Panc1 (cell line): ENCODE measurements around the gene GBA2. TPM values are rescaled to one million over a fixed set of nuclear protein-coding genes. Genes with fewer than 3 reads are reported as not detected.

Source experiments
- ATAC-seq: fragments of 200-7000 bp; cut with Tn5 transposase; 2 replicates; pipeline ENCODE4 v1.9.1; 2020; ENCODE audit warnings: mild to moderate bottlenecking, moderate library complexity
- BruUV-seq: library from RNA; stranded (reverse); fragments of 400-500 nt; replicated peaks from 2 replicates; lab custom pipeline; 2021; lab: Mats Ljungman, UMichigan
- CTCF ChIA-PET: fragments of 300-600 bp; sonication (Branson Sonifier 250); formaldehyde crosslinking; loops from one replicate; lab custom pipeline; 2022; ENCODE audit warnings: antibody characterized with exemption; lab: Charles Lee
- POLR2A ChIA-PET: fragments of 300-600 bp; sonication (Branson Sonifier 250); formaldehyde crosslinking; loops from one replicate; lab custom pipeline; 2022; ENCODE audit warnings: antibody characterized with exemption; lab: Charles Lee
- DNase-seq: peaks from one replicate; pipeline ENCODE4 v3.0.0-alpha.2; 2010; ENCODE audit warnings: low read depth, low spot score
- H3K27ac ChIP-seq: 2 replicates; pipeline ENCODE4 v1.5.1; 2011; ENCODE audit warnings: mild to moderate bottlenecking, low read length, inconsistent platforms
- H3K27me3 ChIP-seq: fragments of 200-500 bp; sonication (Bioruptor generic); 2 replicates; pipeline ENCODE4 v1.6.0; 2014; ENCODE audit warnings: low read length, inconsistent platforms; ENCODE audit not compliant: control insufficient read depth, insufficient read depth
- H3K36me3 ChIP-seq: fragments of 200-500 bp; sonication (Bioruptor generic); 2 replicates; pipeline ENCODE4 v1.5.1; 2014; ENCODE audit warnings: inconsistent platforms, mild to moderate bottlenecking, low read length, moderate library complexity; ENCODE audit not compliant: control insufficient read depth, insufficient read depth
- H3K4me1 ChIP-seq: 2 replicates; pipeline ENCODE4 v1.5.1; 2011; ENCODE audit warnings: inconsistent platforms, mild to moderate bottlenecking, low read length, moderate library complexity; ENCODE audit not compliant: control insufficient read depth, insufficient read depth
- H3K4me3 ChIP-seq, 2 experiments: 2 replicates each; pipeline ENCODE4 v1.5.1; 2011 to 2012; ENCODE audit warnings: low read depth in 2 of 2, low read length in 2 of 2, mild to moderate bottlenecking in 2 of 2, inconsistent platforms in 1 of 2, moderate library complexity in 1 of 2
- H3K9me3 ChIP-seq: fragments of 200-500 bp; sonication (Bioruptor generic); 2 replicates; pipeline ENCODE4 v1.5.1; 2014; ENCODE audit warnings: low read depth, mild to moderate bottlenecking, inconsistent platforms, low read length, moderate library complexity; ENCODE audit not compliant: control insufficient read depth, insufficient read depth
- POLR2AphosphoS5 ChIP-seq: IDR thresholded peaks from 2 replicates; pipeline ENCODE4 v1.6.1; 2012; ENCODE audit warnings: mild to moderate bottlenecking, low read depth, low read length, moderate library complexity
- SIN3A ChIP-seq: IDR thresholded peaks from 2 replicates; pipeline ENCODE4 v1.6.1; 2012; ENCODE audit warnings: low read depth, mild to moderate bottlenecking, low read length, moderate library complexity, borderline replicate concordance; ENCODE audit not compliant: insufficient read depth
- TCF7L2 ChIP-seq: IDR thresholded peaks from 2 replicates; pipeline ENCODE4 v1.6.1; 2011; ENCODE audit warnings: mild to moderate bottlenecking, low read depth, low read length, inconsistent platforms
- in situ Hi-C: cut with HindIII; loops from 2 replicates; pipeline ENCODE4 v1.10.0; 2016; ENCODE audit warnings: low sequenced_read_pairs, low pct_unique_long_range_greater_than_20kb
- intact Hi-C: fragments of 100-400 bp; cut with micrococcal nuclease; formaldehyde crosslinking; loops from one replicate; pipeline ENCODE4 v1.10.0; 2022; ENCODE audit not compliant: unreplicated experiment
- total RNA-seq: library from RNA; stranded (reverse); gene quantifications from one replicate; pipeline ENCODE4 v1.2.1, GENCODE V29; 2021; ENCODE audit not compliant: unreplicated experiment
- TF ChIP-seq, protein P1 (sequence below), 2 experiments: IDR thresholded peaks; 2 replicates each; pipeline ENCODE4 v1.6.1; 2011 to 2012; ENCODE audit warnings: low read depth in 2 of 2, control low read depth in 1 of 2, low read length in 1 of 2, mild to moderate bottlenecking in 1 of 2, moderate library complexity in 1 of 2; ENCODE audit not compliant: insufficient read depth in 1 of 2
- TF ChIP-seq, protein P2 (sequence below): fragments of 450-650 bp; IDR thresholded peaks from 2 replicates; pipeline ENCODE4 v1.5.1; 2017; ENCODE audit warnings: mild to moderate bottlenecking

GBA2 gene
- total RNA-seq, 1 experiment from 2014 or later: 109 TPM

DNA sequence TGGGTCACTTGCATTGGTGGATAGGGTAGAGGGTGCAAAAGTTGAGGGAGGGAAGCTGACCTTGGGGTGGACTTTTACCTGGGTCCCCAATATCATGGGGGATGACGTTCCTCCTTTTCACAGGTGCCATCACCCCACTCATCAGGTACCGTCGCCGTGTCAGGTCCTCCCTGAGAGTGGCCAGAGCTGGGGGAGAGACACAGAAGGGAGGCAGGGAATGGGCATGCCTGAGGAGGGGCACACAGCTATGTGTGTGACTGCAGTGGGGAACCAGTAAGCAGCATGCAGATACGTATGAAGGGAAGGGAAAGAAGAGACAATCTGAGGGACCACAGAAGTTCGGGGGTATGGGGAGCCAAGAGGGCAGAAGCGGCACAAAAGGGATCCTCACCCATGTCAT, 10.1 kb downstream of the GBA2 start:
- no TSS peak for BruUV-seq

DNA sequence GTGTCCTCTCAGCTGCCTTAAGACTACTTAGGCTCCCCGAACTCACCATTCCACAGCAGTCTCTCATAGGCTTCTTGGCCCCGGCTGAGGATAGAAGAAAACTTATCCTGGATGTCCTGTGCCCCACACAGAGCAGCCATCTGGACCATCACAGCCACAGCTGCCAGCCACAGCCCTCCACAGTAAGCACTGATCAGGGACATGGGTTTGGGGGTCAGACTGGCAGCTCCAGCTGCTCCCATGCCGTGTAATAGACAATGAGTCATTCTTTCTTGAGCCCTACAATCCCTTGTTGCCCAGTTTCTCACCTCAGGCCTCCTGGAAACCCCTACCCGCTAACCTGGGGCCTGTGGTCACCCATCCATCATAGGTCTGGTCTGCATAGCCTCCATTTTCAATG, 10.8 kb downstream of the GBA2 start:
- DNase-seq (no peak), ATAC-seq (no peak)
- Histone ChIP-seq H3K27ac (no peak overlapping the region), H3K27me3 (no peaks in the 10 kb centered on the region), H3K36me3 (peaks cover 29% of the 10 kb centered on the region), H3K9me3 (no peaks in the 10 kb centered on the region), H3K4me1 (peaks cover 23% of the 10 kb centered on the region), H3K4me3 (no peak overlapping the region)
- in situ Hi-C loops (no loop called here), intact Hi-C loops (no loop called here)
- no TSS peak for BruUV-seq
- POLR2A ChIA-PET: interaction anchor here (0.6 to 1.2 kb wide), 3 partner anchors 19 to 577 kb away, joined by 3 to 7 read pairs (median 4); no protein-coding TSS in a partner anchor
- CTCF ChIA-PET: no interaction called here
- TF ChIP-seq, protein P1, sequence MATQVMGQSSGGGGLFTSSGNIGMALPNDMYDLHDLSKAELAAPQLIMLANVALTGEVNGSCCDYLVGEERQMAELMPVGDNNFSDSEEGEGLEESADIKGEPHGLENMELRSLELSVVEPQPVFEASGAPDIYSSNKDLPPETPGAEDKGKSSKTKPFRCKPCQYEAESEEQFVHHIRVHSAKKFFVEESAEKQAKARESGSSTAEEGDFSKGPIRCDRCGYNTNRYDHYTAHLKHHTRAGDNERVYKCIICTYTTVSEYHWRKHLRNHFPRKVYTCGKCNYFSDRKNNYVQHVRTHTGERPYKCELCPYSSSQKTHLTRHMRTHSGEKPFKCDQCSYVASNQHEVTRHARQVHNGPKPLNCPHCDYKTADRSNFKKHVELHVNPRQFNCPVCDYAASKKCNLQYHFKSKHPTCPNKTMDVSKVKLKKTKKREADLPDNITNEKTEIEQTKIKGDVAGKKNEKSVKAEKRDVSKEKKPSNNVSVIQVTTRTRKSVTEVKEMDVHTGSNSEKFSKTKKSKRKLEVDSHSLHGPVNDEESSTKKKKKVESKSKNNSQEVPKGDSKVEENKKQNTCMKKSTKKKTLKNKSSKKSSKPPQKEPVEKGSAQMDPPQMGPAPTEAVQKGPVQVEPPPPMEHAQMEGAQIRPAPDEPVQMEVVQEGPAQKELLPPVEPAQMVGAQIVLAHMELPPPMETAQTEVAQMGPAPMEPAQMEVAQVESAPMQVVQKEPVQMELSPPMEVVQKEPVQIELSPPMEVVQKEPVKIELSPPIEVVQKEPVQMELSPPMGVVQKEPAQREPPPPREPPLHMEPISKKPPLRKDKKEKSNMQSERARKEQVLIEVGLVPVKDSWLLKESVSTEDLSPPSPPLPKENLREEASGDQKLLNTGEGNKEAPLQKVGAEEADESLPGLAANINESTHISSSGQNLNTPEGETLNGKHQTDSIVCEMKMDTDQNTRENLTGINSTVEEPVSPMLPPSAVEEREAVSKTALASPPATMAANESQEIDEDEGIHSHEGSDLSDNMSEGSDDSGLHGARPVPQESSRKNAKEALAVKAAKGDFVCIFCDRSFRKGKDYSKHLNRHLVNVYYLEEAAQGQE (IDR thresholded peaks at IDR 0.05; ENCODE audit: insufficient read depth in 1 of 2, low read depth in 2 of 2, low read length in 1 of 2): no peak
- TF ChIP-seq POLR2AphosphoS5 (0 out of 2 replicates have a peak, but pooled peaks have one; percentile 11), TCF7L2 (no peak), SIN3A (no peak)

More for the DNA sequence above, 10.1 kb downstream of the GBA2 start:
- in situ Hi-C loops (no loop called here), intact Hi-C loops (no loop called here)
- Histone ChIP-seq H3K4me1 (peaks cover 16% of the 10 kb centered on the region), H3K27me3 (no peaks in the 10 kb centered on the region), H3K9me3 (no peaks in the 10 kb centered on the region), H3K4me3 (no peak overlapping the region), H3K36me3 (peaks cover 35% of the 10 kb centered on the region), H3K27ac (no peak overlapping the region)
- DNase-seq: no peak
- no peak for ATAC-seq
- ChIA-PET POLR2A (no interaction called here), CTCF (interaction anchor here (0.9 kb wide), 1 partner anchor 74 kb away, joined by 3 read pairs; the partner anchor contains the start of gene ARHGEF39)
- TF ChIP-seq, protein P2, sequence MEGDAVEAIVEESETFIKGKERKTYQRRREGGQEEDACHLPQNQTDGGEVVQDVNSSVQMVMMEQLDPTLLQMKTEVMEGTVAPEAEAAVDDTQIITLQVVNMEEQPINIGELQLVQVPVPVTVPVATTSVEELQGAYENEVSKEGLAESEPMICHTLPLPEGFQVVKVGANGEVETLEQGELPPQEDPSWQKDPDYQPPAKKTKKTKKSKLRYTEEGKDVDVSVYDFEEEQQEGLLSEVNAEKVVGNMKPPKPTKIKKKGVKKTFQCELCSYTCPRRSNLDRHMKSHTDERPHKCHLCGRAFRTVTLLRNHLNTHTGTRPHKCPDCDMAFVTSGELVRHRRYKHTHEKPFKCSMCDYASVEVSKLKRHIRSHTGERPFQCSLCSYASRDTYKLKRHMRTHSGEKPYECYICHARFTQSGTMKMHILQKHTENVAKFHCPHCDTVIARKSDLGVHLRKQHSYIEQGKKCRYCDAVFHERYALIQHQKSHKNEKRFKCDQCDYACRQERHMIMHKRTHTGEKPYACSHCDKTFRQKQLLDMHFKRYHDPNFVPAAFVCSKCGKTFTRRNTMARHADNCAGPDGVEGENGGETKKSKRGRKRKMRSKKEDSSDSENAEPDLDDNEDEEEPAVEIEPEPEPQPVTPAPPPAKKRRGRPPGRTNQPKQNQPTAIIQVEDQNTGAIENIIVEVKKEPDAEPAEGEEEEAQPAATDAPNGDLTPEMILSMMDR: no peak
- TF ChIP-seq SIN3A (no peak), TCF7L2 (no peak), POLR2AphosphoS5 (no peak)
- TF ChIP-seq, protein P1 (IDR thresholded peaks at IDR 0.05; ENCODE audit: insufficient read depth in 1 of 2, low read depth in 2 of 2, low read length in 1 of 2): no peak
